BLaER1 (cell line): Measurements from ENCODE around the gene LMBRD1.
"Not testable (repeated sequence)": the region's sequence is repeated elsewhere in the genome, so short reads cannot be mapped to it uniquely, and the experiment has no call there.

ENCODE experiments used
- H3K27ac ChIP-seq: shearing (Covaris generic); formaldehyde crosslinking; 2 replicates; pipeline ENCODE4 v1.8.1; 2022
- H3K27me3 ChIP-seq: shearing (Covaris generic); formaldehyde crosslinking; 2 replicates; pipeline ENCODE4 v1.8.1; 2022
- H3K36me3 ChIP-seq: shearing (Covaris generic); formaldehyde crosslinking; 2 replicates; pipeline ENCODE4 v1.8.1; 2022
- H3K4me1 ChIP-seq: shearing (Covaris generic); formaldehyde crosslinking; 2 replicates; pipeline ENCODE4 v1.8.1; 2022
- H3K4me2 ChIP-seq: shearing (Covaris generic); formaldehyde crosslinking; 2 replicates; pipeline ENCODE4 v1.8.1; 2022
- H3K4me3 ChIP-seq: shearing (Covaris generic); formaldehyde crosslinking; 2 replicates; pipeline ENCODE4 v1.8.1; 2022
- H3K9ac ChIP-seq: shearing (Covaris generic); formaldehyde crosslinking; 2 replicates; pipeline ENCODE4 v1.8.1; 2022
- H3K9me3 ChIP-seq: shearing (Covaris generic); formaldehyde crosslinking; 2 replicates; pipeline ENCODE4 v1.8.1; 2022
- H4K20me1 ChIP-seq: shearing (Covaris generic); formaldehyde crosslinking; 2 replicates; pipeline ENCODE4 v1.8.1; 2022
- Cebpa-rat ChIP-seq: shearing (Covaris generic); IDR thresholded peaks from 2 replicates; pipeline ENCODE4 v1.8.1; 2022

LMBRD1 gene

GRCh38 chr6:69801225-69801624 lies 4.4 kb upstream of the LMBRD1 start:
- H3K4me2 ChIP-seq = no peak overlapping the region
- H3K27ac ChIP-seq = no peak overlapping the region
- H3K4me3 ChIP-seq = no peak overlapping the region
- H3K27me3 ChIP-seq = no peaks in the 10 kb centered on the region
- H3K9ac ChIP-seq = no peak overlapping the region
- H3K9me3 ChIP-seq = no peaks in the 10 kb centered on the region
- TF ChIP-seq Cebpa-rat = no peak
- H3K4me1 ChIP-seq = no peaks in the 10 kb centered on the region
- no peaks in the 10 kb centered on the region for H3K36me3 ChIP-seq
- H4K20me1 ChIP-seq = no peaks in the 10 kb centered on the region

DNA sequence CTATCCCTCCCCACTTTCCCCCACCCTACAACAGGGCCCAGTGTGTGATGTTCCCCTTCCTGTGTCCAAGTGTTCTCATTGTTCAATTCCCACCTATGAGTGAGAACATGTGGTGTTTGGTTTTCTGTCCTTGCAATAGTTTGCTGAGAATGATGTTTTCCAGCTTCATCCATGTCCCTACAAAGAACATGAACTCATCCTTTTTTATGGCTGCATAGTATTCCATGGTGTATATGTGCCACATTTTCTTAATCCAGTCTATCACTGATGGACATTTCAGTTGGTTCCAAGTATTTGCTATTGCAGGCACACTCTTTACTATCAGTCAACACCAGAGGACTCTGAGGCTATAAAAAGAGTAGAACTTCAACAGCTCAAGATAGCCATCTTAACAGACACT lies 2.0 kb upstream of the LMBRD1 start:
- not testable (repeated sequence) for H4K20me1 ChIP-seq, H3K4me2 ChIP-seq, H3K9ac ChIP-seq, H3K27me3 ChIP-seq, H3K4me1 ChIP-seq, H3K4me3 ChIP-seq, H3K27ac ChIP-seq, H3K9me3 ChIP-seq, H3K36me3 ChIP-seq

DNA sequence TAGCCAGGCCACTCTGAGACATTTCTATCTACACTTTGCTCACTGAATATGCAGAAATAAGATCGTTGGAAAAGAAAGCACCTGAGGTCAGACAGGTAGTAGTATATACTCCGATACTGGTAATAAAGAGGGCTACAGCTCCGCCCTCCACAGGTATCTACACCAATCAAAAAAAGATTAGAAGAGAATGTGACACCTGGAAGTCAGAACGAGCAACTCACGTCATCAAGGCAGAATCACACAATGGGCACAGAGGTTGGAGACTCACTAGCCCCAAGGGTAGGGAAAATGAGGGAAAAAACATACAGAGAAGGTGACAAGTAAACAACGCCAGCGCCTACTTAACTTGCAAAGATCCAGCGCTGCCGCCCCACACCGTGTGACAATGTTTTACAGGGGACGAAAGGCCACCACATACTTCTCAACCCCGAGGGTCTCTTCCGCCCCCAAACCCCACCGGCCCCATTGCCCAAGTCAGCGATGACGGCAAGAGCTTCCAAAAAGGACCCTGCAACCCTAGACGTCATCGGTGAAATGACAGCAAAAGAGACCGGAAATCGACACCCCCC lies 653 bp downstream of the LMBRD1 start:
- peak overlapping the region; percentile 75 for H3K4me2 ChIP-seq
- no peaks in the 10 kb centered on the region for H3K27me3 ChIP-seq
- H3K36me3 ChIP-seq = no peaks in the 10 kb centered on the region
- peaks cover 16% of the 10 kb centered on the region for H4K20me1 ChIP-seq
- H3K9me3 ChIP-seq = no peaks in the 10 kb centered on the region
- peak overlapping the region; percentile 80 for H3K4me3 ChIP-seq
- peaks cover 6% of the 10 kb centered on the region; the same call in 1 of the 2 replicates for H3K4me1 ChIP-seq
- no peak for TF ChIP-seq Cebpa-rat
- H3K9ac ChIP-seq = peak overlapping the region; percentile 83
- H3K27ac ChIP-seq = peak overlapping the region; percentile 75

DNA sequence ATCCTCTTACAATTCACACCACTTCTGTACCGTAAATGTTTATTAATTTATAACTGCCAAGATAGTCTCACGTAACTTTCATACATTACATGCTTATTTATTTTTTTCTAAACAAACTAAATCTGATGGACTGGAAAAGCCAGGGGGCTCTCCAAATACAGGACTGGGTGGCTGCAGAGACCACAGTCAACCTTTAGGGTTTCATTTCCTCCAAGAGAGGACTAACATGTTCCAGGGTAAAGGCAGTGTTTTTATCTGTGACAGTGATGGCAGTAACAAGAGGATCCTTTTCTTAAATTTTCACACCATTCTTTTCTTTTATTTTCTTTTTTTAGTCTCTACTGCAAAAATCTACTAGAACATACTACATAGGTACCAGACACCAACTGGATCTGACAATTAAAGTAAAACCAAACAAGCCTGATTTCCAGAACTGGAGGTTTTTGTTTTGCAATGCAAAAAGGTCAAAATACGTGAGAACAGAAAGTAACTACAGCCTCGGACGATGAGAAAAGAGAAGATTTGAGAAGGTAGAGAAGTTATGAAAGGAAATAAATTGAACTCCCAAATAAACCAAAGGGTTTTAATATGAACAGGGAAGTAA lies 1.2 kb downstream of the LMBRD1 start:
- Histone ChIP-seq H3K27me3 (no peaks in the 10 kb centered on the region), H4K20me1 (peaks cover 21% of the 10 kb centered on the region), H3K27ac (no peak overlapping the region), H3K9ac (peak overlapping the region; percentile 83; the same call in 1 of the 2 replicates), H3K4me3 (peak overlapping the region; percentile 80), H3K4me2 (peak overlapping the region; percentile 75), H3K36me3 (no peaks in the 10 kb centered on the region), H3K9me3 (no peaks in the 10 kb centered on the region), H3K4me1 (peaks cover 6% of the 10 kb centered on the region; the same call in 1 of the 2 replicates)
- no peak for TF ChIP-seq Cebpa-rat

DNA sequence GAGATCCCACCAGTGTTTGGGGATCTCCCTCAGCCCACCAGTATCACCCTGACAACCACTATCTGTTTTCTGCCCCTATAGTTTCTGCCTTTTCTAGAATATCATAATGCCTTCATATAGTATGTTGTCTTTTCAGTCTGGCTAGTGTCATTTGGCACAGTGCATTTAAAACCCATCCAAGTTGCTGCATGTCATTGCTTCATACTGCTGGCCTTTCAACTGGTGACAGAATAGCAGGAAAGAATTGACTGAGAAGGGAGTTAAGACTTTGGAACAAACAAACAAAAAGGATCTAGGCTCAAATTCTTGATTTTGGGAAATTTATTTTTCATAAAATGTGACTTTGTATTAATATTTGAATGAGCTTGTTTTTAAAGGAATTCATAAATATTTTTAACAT lies 4.5 kb downstream of the LMBRD1 start:
- peaks cover 12% of the 10 kb centered on the region; the same call in 1 of the 2 replicates for H3K36me3 ChIP-seq
- no peak overlapping the region for H3K4me3 ChIP-seq
- no peak overlapping the region for H3K27ac ChIP-seq
- peaks cover 6% of the 10 kb centered on the region; the same call in 1 of the 2 replicates for H3K4me1 ChIP-seq
- H4K20me1 ChIP-seq = peaks cover 21% of the 10 kb centered on the region
- TF ChIP-seq Cebpa-rat = no peak
- no peak overlapping the region for H3K4me2 ChIP-seq
- no peaks in the 10 kb centered on the region for H3K9me3 ChIP-seq
- H3K9ac ChIP-seq = no peak overlapping the region
- no peaks in the 10 kb centered on the region for H3K27me3 ChIP-seq

DNA sequence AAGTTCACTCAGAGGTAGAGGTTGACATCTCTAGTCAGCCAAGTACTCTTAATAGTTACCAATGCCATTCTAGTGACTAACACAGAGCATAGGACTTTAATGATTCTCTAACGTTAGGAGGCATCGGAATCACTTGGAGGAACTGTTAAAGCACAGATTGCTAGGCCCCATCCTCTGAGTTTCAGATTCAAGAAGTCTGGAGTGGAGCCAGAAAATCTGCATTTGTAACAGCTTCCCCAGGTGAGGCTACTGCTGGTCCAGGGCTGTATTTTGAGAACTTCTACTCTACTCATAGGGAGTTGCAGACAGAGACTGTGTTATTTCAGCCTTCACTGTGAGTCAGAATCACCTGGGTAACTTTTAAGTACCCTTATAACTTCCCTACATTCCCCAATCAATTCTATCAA lies 5.7 kb downstream of the LMBRD1 start:
- Histone ChIP-seq H4K20me1 (peaks cover 21% of the 10 kb centered on the region), H3K9me3 (no peaks in the 10 kb centered on the region), H3K4me3 (no peak overlapping the region), H3K9ac (no peak overlapping the region), H3K4me1 (peaks cover 5% of the 10 kb centered on the region; the same call in 1 of the 2 replicates), H3K27me3 (no peaks in the 10 kb centered on the region), H3K27ac (no peak overlapping the region), H3K4me2 (no peak overlapping the region), H3K36me3 (peaks cover 12% of the 10 kb centered on the region; the same call in 1 of the 2 replicates)
- no peak for TF ChIP-seq Cebpa-rat

DNA sequence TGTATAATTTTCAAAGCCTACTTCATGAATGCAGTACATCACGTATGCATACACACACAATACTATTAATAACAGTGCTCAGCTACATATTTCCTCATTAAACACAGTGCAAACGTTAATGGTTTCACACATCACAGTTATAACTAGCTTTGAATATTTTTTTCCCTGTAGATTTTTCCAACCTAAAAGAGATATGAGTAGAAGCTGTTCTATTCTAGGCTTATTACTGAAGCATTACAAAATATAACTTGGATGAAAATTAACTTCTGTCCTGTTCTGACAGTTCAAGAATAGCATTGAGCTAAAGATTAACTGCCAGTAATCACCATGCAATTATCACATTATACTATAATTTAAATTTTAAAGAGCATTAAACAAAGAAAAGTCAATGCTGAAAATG lies 6.2 kb downstream of the LMBRD1 start:
- TF ChIP-seq Cebpa-rat = no peak
- Histone ChIP-seq H3K9ac (no peak overlapping the region), H4K20me1 (peaks cover 21% of the 10 kb centered on the region), H3K4me1 (peaks cover under 1% of the 10 kb centered on the region; the same call in 1 of the 2 replicates), H3K36me3 (peaks cover 12% of the 10 kb centered on the region; the same call in 1 of the 2 replicates), H3K27ac (no peak overlapping the region), H3K27me3 (no peaks in the 10 kb centered on the region), H3K4me2 (no peak overlapping the region), H3K9me3 (no peaks in the 10 kb centered on the region), H3K4me3 (no peak overlapping the region)

DNA sequence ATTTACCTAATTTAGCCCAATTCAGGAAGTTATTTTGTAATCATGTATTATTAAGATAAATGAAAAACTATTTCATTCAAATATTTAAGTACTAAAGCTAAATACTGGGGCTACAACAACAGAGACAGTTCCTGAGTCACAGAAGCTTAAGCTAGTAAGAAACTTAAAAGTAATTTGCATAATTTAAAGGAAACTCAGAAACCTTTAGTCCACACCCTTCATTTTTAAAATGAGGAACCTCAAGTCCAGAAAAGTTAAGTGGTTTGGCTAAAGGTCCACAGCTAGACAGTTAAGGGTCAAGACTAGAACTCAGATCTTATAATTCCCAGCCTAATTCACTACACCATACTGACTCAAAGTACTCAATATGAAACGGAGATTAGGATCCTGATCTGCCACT lies 7.2 kb downstream of the LMBRD1 start:
- no peak overlapping the region for H3K4me3 ChIP-seq
- no peak for TF ChIP-seq Cebpa-rat

DNA sequence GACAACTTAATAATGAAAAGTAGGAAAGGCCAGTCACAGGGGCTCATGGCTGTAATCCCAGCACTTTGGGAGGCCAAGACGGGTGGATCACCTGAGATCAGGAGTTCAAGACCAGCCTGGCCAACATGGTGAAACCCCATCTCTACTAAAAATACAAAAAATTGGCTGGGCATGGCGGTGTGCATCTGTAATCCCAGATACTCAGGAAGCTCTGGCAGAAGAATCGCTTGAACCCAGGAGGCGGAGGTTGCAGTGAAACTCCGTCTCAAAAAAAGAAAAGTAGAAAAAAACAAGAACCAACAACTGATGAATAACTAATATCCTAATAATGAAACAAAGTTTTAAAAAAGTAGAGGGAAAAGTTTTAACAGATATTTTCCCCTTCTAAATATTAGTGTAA lies 9.4 kb downstream of the LMBRD1 start:
- peaks cover 14% of the 10 kb centered on the region for H3K36me3 ChIP-seq
- H3K9me3 ChIP-seq, H3K27ac ChIP-seq, H3K4me1 ChIP-seq, H3K27me3 ChIP-seq, H3K4me3 ChIP-seq, H3K9ac ChIP-seq, H3K4me2 ChIP-seq: not testable (repeated sequence)
- peaks cover 18% of the 10 kb centered on the region for H4K20me1 ChIP-seq

More for the DNA sequence above, 7.2 kb downstream of the LMBRD1 start:
- Histone ChIP-seq H3K9me3 (no peaks in the 10 kb centered on the region), H4K20me1 (peaks cover 21% of the 10 kb centered on the region), H3K27me3 (no peaks in the 10 kb centered on the region), H3K9ac (no peak overlapping the region), H3K4me2 (no peak overlapping the region), H3K4me1 (no peaks in the 10 kb centered on the region), H3K36me3 (peaks cover 12% of the 10 kb centered on the region; the same call in 1 of the 2 replicates), H3K27ac (no peak overlapping the region)

DNA sequence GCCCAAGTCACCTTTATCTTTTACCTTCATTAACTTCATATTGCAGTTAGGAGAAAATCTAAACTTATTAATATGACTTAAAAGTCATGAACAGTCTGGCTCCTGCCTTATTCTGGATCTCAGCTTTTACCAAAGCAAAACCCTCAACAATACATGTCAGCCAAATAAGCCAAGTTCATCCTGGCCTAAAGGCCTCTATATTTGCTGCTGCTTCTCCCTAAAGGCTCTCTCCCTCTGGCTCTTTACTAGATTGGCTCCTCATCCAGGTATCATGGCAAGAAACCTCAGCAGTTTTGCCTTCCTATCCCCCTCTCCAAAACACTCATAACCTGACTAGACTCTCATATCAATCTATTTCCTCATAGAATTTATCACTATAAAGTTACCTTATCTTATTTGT lies 11.1 kb downstream of the LMBRD1 start:
- Histone ChIP-seq H3K27ac (no peak overlapping the region), H3K36me3 (peaks cover 19% of the 10 kb centered on the region), H3K4me1 (no peaks in the 10 kb centered on the region), H3K9ac (no peak overlapping the region), H3K9me3 (no peaks in the 10 kb centered on the region), H3K4me2 (no peak overlapping the region), H3K27me3 (no peaks in the 10 kb centered on the region), H4K20me1 (0 out of 2 replicates have a peak, but pooled peaks cover under 1% of the 10 kb centered on the region), H3K4me3 (no peak overlapping the region)
- TF ChIP-seq Cebpa-rat = no peak
